K562 (cell line): ENCODE data around the gene METTL14. TPM values are rescaled to one million over a fixed set of nuclear protein-coding genes. Genes with fewer than 3 reads are reported as not detected.

Source experiments
- ATF1 ChIP-seq, 2 experiments: fragments of 450-650 bp in 1 of 2; IDR thresholded peaks; 2 replicates each; pipeline ENCODE4 v1.6.1; 2016; ENCODE audit warnings: missing compliant biosample characterization in 1 of 2, missing genetic modification characterization in 1 of 2
- CEBPG ChIP-seq, 3 experiments: fragments of 200-800 bp in 1 of 3; sonication (Bioruptor generic) in 1 of 3; sonication (generic) in 1 of 3; formaldehyde crosslinking in 1 of 3; IDR thresholded peaks in 2 of 3; conservative IDR thresholded peaks in 1 of 3; 2 replicates each; pipeline versions ENCODE4 v1.6.1 to v1.8.0; 2016 to 2022; ENCODE audit warnings: missing compliant biosample characterization in 2 of 3, missing genetic modification characterization in 2 of 3, mild to moderate bottlenecking in 1 of 3, missing genetic modification reagents in 1 of 3
- CREBBP ChIP-seq: IDR thresholded peaks from one replicate; pipeline ENCODE4 v1.6.1; 2012; ENCODE audit warnings: low read depth, mild to moderate bottlenecking, control low read depth, inconsistent platforms, low read length
- DIDO1 ChIP-seq: fragments of 450-650 bp; IDR thresholded peaks from 2 replicates; pipeline ENCODE4 v1.6.1; 2016; ENCODE audit warnings: low read depth, missing biosample characterization, missing genetic modification characterization
- ETS2 ChIP-seq: IDR thresholded peaks from 2 replicates; pipeline ENCODE4 v1.6.1; 2016; ENCODE audit warnings: borderline replicate concordance, missing genetic modification characterization, mild to moderate bottlenecking, moderate library complexity, missing compliant biosample characterization; ENCODE audit not compliant: poor library complexity, severe bottlenecking
- NBN ChIP-seq: fragments of 450-650 bp; IDR thresholded peaks from 2 replicates; pipeline ENCODE4 v1.6.1; 2016; ENCODE audit warnings: low read depth, mild to moderate bottlenecking
- POLR2A ChIP-seq: fragments of 450-650 bp; conservative IDR thresholded peaks from 2 replicates; pipeline ENCODE4 v1.6.1; 2016
- RBM15 ChIP-seq: fragments of 200-400 bp; formaldehyde crosslinking; IDR thresholded peaks from 2 replicates; pipeline ENCODE4 v1.6.1; 2018; ENCODE audit warnings: mild to moderate bottlenecking, low read length, moderate library complexity; ENCODE audit not compliant: insufficient read depth
- polyA plus RNA-seq, 8 experiments: library from polyadenylated mRNA; depleted of rRNA in 4 of 8; stranded (reverse) in 5 of 8; unstranded in 3 of 8; fragments of >200 nt; fragmentation: Nextera tagmentation in 2 of 8; fragmentation: Illumina TruSeq in 1 of 8; extraction: Ambion mirVana in 2 of 8; extraction: Trizol in 1 of 8; gene quantifications; 2 replicates each; pipeline versions ENCODE4 v1.2.1 to v1.2.3, GENCODE V29; 2011 to 2014; ENCODE audit warnings: inconsistent platforms in 1 of 8, missing spikeins in 1 of 8
- total RNA-seq, 7 experiments: library from RNA; depleted of rRNA in 6 of 7; stranded (reverse); fragments of >200 nt in 6 of 7; fragmentation: Illumina TruSeq in 2 of 7; extraction: Trizol in 2 of 7; gene quantifications; 2 replicates each; pipeline versions ENCODE4 v1.2.1 to v1.2.3, GENCODE V29; 2011 to 2021; ENCODE audit warnings: low replicate concordance in 1 of 7
- TF ChIP-seq, protein P1 (sequence below): fragments of 250-450 bp; sonication (Bioruptor Pico); IDR thresholded peaks from 2 replicates; pipeline ENCODE4 v1.8.0; 2021; ENCODE audit warnings: borderline replicate concordance, mild to moderate bottlenecking, moderate library complexity; ENCODE audit not compliant: poor library complexity, severe bottlenecking
- TF ChIP-seq, protein P2 (sequence below): fragments of 250-450 bp; sonication (Bioruptor Pico); IDR thresholded peaks from 2 replicates; pipeline ENCODE4 v1.4.0; 2020; ENCODE audit warnings: mild to moderate bottlenecking, moderate library complexity
- TF ChIP-seq, protein P3 (sequence below): sonication (generic); formaldehyde crosslinking; IDR thresholded peaks from 2 replicates; pipeline ENCODE4 v1.8.1; 2023; ENCODE audit warnings: mild to moderate bottlenecking, missing genetic modification reagents
- TF ChIP-seq, protein P4 (sequence below): fragments of 250-450 bp; sonication (Bioruptor Pico); IDR thresholded peaks from 2 replicates; pipeline ENCODE4 v1.4.0; 2020

METTL14 gene
- total and polyA plus RNA-seq, 9 of the 15 experiments (the other 6 are each of a cell fraction or from before 2014, with no cell fraction given), result 16.7 to 42.4 (median 27.7) TPM

DNA sequence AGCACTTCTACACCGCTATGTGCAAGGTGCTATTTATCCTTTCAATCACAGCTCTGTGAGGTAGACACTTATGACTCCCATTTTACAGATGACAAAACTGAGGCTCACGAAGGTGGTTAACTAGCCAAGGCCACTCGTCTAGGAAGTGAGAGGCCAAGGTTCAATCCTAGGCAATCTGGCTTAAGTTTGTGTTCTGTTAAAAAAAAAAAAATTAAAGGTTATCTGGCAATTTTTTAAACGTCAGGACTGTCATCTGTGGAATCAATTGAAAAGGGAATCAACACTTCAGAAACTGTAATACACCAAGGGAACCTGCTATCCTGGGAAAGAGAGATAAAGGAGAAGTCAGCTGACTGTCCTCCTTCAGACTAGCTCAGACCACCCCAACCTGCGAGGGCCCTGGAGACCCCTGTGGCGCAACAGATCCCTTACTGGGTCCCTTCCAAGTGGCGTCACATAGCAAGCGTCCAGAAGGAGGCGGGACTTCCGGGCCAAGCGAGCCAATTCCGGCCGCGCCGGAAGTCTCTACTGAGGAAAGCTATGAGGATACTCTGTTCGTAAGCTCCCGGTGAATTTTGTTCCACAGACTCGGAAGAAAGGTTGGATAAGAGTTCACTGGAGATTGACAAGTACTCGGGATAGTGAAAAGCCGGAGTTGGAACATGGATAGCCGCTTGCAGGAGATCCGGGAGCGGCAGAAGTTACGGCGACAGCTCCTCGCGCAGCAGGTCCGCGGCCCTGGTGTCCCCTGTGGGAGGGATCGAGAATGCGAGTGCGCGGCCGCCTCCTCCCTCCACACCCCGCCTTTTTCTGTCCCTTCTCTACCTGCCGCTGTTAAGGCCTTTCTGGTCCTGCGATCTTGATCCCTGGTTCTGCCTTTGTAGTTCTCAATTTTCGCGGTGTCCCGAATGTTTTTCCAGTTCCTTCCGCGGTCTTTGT lies at the start of gene METTL14 (continued):
- TF ChIP-seq, protein P1, sequence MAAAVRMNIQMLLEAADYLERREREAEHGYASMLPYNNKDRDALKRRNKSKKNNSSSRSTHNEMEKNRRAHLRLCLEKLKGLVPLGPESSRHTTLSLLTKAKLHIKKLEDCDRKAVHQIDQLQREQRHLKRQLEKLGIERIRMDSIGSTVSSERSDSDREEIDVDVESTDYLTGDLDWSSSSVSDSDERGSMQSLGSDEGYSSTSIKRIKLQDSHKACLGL (CRISPR knock-in tag), result no peak
- TF ChIP-seq ATF1 (CRISPR knock-in tag; IDR thresholded peaks at IDR 0.05) (peak; percentile 43; the same call in 1 of the 2 replicates), ATF1 (tag; IDR thresholded peaks at IDR 0.05) (peak; percentile 98), ETS2 (no peak), CEBPG (CRISPR knock-in tag; IDR thresholded peaks at IDR 0.05) (peak; percentile 87), CEBPG (tag; conservative IDR thresholded peaks at IDR 0.05 in 1 of 2, IDR thresholded peaks at IDR 0.05 in 1 of 2) (peak; percentile 85 to 97), NBN (peak; percentile 49; the same call in 1 of the 2 replicates), CREBBP (no peak), POLR2A (peak; percentile 94), RBM15 (no peak), DIDO1 (tag) (peak; percentile 61; the same call in 1 of the 2 replicates)
- TF ChIP-seq, protein P2, sequence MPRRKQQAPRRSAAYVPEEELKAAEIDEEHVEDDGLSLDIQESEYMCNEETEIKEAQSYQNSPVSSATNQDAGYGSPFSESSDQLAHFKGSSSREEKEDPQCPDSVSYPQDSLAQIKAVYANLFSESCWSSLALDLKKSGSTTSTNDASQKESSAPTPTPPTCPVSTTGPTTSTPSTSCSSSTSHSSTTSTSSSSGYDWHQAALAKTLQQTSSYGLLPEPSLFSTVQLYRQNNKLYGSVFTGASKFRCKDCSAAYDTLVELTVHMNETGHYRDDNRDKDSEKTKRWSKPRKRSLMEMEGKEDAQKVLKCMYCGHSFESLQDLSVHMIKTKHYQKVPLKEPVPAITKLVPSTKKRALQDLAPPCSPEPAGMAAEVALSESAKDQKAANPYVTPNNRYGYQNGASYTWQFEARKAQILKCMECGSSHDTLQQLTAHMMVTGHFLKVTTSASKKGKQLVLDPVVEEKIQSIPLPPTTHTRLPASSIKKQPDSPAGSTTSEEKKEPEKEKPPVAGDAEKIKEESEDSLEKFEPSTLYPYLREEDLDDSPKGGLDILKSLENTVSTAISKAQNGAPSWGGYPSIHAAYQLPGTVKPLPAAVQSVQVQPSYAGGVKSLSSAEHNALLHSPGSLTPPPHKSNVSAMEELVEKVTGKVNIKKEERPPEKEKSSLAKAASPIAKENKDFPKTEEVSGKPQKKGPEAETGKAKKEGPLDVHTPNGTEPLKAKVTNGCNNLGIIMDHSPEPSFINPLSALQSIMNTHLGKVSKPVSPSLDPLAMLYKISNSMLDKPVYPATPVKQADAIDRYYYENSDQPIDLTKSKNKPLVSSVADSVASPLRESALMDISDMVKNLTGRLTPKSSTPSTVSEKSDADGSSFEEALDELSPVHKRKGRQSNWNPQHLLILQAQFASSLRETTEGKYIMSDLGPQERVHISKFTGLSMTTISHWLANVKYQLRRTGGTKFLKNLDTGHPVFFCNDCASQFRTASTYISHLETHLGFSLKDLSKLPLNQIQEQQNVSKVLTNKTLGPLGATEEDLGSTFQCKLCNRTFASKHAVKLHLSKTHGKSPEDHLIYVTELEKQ (CRISPR knock-in tag), result no peak
- TF ChIP-seq, protein P3, sequence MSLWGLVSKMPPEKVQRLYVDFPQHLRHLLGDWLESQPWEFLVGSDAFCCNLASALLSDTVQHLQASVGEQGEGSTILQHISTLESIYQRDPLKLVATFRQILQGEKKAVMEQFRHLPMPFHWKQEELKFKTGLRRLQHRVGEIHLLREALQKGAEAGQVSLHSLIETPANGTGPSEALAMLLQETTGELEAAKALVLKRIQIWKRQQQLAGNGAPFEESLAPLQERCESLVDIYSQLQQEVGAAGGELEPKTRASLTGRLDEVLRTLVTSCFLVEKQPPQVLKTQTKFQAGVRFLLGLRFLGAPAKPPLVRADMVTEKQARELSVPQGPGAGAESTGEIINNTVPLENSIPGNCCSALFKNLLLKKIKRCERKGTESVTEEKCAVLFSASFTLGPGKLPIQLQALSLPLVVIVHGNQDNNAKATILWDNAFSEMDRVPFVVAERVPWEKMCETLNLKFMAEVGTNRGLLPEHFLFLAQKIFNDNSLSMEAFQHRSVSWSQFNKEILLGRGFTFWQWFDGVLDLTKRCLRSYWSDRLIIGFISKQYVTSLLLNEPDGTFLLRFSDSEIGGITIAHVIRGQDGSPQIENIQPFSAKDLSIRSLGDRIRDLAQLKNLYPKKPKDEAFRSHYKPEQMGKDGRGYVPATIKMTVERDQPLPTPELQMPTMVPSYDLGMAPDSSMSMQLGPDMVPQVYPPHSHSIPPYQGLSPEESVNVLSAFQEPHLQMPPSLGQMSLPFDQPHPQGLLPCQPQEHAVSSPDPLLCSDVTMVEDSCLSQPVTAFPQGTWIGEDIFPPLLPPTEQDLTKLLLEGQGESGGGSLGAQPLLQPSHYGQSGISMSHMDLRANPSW (CRISPR knock-in tag), result no peak
- TF ChIP-seq, protein P4, sequence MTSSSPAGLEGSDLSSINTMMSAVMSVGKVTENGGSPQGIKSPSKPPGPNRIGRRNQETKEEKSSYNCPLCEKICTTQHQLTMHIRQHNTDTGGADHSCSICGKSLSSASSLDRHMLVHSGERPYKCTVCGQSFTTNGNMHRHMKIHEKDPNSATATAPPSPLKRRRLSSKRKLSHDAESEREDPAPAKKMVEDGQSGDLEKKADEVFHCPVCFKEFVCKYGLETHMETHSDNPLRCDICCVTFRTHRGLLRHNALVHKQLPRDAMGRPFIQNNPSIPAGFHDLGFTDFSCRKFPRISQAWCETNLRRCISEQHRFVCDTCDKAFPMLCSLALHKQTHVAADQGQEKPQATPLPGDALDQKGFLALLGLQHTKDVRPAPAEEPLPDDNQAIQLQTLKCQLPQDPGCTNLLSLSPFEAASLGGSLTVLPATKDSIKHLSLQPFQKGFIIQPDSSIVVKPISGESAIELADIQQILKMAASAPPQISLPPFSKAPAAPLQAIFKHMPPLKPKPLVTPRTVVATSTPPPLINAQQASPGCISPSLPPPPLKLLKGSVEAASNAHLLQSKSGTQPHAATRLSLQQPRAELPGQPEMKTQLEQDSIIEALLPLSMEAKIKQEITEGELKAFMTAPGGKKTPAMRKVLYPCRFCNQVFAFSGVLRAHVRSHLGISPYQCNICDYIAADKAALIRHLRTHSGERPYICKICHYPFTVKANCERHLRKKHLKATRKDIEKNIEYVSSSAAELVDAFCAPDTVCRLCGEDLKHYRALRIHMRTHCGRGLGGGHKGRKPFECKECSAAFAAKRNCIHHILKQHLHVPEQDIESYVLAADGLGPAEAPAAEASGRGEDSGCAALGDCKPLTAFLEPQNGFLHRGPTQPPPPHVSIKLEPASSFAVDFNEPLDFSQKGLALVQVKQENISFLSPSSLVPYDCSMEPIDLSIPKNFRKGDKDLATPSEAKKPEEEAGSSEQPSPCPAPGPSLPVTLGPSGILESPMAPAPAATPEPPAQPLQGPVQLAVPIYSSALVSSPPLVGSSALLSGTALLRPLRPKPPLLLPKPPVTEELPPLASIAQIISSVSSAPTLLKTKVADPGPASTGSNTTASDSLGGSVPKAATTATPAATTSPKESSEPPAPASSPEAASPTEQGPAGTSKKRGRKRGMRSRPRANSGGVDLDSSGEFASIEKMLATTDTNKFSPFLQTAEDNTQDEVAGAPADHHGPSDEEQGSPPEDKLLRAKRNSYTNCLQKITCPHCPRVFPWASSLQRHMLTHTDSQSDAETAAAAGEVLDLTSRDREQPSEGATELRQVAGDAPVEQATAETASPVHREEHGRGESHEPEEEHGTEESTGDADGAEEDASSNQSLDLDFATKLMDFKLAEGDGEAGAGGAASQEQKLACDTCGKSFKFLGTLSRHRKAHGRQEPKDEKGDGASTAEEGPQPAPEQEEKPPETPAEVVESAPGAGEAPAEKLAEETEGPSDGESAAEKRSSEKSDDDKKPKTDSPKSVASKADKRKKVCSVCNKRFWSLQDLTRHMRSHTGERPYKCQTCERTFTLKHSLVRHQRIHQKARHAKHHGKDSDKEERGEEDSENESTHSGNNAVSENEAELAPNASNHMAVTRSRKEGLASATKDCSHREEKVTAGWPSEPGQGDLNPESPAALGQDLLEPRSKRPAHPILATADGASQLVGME (CRISPR knock-in tag), result no peak
